HepG2 (cell line): ENCODE data around the gene KHK. TPM values are rescaled to one million over a fixed set of nuclear protein-coding genes. Genes with fewer than 3 reads are reported as not detected.

ENCODE experiments used
- STAT5B ChIP-seq: sonication (generic); formaldehyde crosslinking; IDR thresholded peaks from 2 replicates; pipeline ENCODE4 v1.4.0; 2020; ENCODE audit warnings: missing genetic modification reagents
- ZNF543 ChIP-seq: sonication (generic); formaldehyde crosslinking; IDR thresholded peaks from 2 replicates; pipeline ENCODE4 v1.4.0; 2020; ENCODE audit warnings: mild to moderate bottlenecking, missing genetic modification reagents
- ZNF782 ChIP-seq: sonication (generic); formaldehyde crosslinking; IDR thresholded peaks from 2 replicates; pipeline ENCODE4 v1.4.0; 2020; ENCODE audit warnings: missing genetic modification reagents, mild to moderate bottlenecking, borderline replicate concordance
- polyA plus RNA-seq, 8 experiments: library from polyadenylated mRNA; depleted of rRNA in 3 of 8; stranded (reverse) in 7 of 8; unstranded in 1 of 8; fragments of >200 nt; fragmentation: Illumina TruSeq in 4 of 8; extraction: Trizol in 4 of 8; gene quantifications; 2 replicates each; pipeline versions ENCODE4 v1.2.1 to v1.2.3, GENCODE V29; 2011 to 2016; ENCODE audit warnings: low read depth in 4 of 8, missing spikeins in 1 of 8, mixed read lengths in 1 of 8; ENCODE audit not compliant: insufficient read depth in 1 of 8
- total RNA-seq, 5 experiments: library from RNA; depleted of rRNA; stranded (reverse); fragments of >200 nt; fragmentation: Illumina TruSeq; extraction: Trizol; gene quantifications; 2 replicates each; pipeline ENCODE4 v1.2.3, GENCODE V29; 2016; ENCODE audit warnings: low read depth in 1 of 5
- TF ChIP-seq, protein P1 (sequence below): IDR thresholded peaks from 2 replicates; pipeline ENCODE4 v1.6.1; 2016; ENCODE audit warnings: missing compliant biosample characterization, missing genetic modification reagents, borderline replicate concordance
- TF ChIP-seq, protein P2 (sequence below): sonication (generic); formaldehyde crosslinking; IDR thresholded peaks from 2 replicates; pipeline ENCODE4 v1.4.0; 2020; ENCODE audit warnings: missing genetic modification reagents
- TF ChIP-seq, protein P3 (sequence below): sonication (generic); formaldehyde crosslinking; IDR thresholded peaks from 2 replicates; pipeline ENCODE4 v1.8.0; 2022; ENCODE audit warnings: missing genetic modification reagents, mild to moderate bottlenecking, moderate library complexity, borderline replicate concordance
- TF ChIP-seq, protein P4 (sequence below): IDR thresholded peaks from 2 replicates; pipeline ENCODE4 v1.6.1; 2012; ENCODE audit warnings: low read length, improper control_type of control experiment

KHK gene
- total and polyA plus RNA-seq, 2 of the 13 experiments (the other 11 are each of a cell fraction or from before 2014, with no cell fraction given), result 40.9 to 99.2 TPM

DNA sequence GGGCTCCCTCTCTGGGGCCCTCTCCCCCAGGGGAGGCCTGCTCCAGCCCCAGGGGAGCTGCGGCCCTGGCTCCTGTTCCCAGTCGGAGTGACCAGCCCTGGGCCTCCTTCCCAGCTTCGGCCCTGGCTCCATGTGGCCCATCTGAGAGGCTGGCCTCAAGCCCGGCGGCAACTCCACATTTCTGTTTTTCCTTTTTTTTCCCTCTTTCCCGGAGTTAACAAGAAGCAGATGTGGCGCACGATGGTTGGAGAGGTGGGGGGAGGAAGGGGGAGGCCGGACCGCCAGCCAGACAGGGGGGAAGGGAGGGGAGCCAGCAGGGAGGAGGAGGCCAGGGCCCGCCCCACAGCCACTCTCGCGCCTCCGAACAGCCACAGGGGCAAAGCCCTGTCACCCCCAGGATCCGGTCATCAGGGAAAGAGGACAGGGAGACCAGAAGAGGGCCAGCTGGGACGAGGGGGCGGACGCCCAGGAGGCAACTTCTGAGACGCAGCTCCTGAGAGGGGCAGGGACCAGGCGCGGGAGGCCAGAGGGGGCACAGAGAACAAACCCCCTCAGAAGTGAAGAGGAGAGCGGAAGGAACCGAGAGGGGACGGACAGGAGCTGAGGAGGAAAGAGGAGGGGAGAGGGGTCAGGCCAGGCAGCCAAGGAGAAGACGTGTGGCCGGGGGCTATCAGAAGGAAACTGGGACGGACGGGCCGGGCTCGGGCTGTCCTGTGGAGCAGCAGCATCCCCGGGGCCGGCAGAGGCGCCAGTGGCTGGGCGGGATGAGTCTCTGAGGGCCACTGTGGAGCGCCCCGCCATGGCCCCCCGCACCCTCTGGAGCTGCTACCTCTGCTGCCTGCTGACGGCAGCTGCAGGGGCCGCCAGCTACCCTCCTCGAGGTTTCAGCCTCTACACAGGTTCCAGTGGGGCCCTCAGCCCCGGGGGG is 8.0 kb upstream of the KHK start, which contains the start of gene EMILIN1 (continued):
- TF ChIP-seq, protein P1, sequence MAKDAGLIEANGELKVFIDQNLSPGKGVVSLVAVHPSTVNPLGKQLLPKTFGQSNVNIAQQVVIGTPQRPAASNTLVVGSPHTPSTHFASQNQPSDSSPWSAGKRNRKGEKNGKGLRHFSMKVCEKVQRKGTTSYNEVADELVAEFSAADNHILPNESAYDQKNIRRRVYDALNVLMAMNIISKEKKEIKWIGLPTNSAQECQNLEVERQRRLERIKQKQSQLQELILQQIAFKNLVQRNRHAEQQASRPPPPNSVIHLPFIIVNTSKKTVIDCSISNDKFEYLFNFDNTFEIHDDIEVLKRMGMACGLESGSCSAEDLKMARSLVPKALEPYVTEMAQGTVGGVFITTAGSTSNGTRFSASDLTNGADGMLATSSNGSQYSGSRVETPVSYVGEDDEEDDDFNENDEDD (CRISPR knock-in tag), result no peak
- TF ChIP-seq, protein P2, sequence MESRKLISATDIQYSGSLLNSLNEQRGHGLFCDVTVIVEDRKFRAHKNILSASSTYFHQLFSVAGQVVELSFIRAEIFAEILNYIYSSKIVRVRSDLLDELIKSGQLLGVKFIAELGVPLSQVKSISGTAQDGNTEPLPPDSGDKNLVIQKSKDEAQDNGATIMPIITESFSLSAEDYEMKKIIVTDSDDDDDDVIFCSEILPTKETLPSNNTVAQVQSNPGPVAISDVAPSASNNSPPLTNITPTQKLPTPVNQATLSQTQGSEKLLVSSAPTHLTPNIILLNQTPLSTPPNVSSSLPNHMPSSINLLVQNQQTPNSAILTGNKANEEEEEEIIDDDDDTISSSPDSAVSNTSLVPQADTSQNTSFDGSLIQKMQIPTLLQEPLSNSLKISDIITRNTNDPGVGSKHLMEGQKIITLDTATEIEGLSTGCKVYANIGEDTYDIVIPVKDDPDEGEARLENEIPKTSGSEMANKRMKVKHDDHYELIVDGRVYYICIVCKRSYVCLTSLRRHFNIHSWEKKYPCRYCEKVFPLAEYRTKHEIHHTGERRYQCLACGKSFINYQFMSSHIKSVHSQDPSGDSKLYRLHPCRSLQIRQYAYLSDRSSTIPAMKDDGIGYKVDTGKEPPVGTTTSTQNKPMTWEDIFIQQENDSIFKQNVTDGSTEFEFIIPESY (CRISPR knock-in tag), result peak; percentile 87
- TF ChIP-seq ZNF782 (CRISPR knock-in tag) (no peak), STAT5B (CRISPR knock-in tag) (no peak), ZNF543 (CRISPR knock-in tag) (no peak)
- TF ChIP-seq, protein P3, sequence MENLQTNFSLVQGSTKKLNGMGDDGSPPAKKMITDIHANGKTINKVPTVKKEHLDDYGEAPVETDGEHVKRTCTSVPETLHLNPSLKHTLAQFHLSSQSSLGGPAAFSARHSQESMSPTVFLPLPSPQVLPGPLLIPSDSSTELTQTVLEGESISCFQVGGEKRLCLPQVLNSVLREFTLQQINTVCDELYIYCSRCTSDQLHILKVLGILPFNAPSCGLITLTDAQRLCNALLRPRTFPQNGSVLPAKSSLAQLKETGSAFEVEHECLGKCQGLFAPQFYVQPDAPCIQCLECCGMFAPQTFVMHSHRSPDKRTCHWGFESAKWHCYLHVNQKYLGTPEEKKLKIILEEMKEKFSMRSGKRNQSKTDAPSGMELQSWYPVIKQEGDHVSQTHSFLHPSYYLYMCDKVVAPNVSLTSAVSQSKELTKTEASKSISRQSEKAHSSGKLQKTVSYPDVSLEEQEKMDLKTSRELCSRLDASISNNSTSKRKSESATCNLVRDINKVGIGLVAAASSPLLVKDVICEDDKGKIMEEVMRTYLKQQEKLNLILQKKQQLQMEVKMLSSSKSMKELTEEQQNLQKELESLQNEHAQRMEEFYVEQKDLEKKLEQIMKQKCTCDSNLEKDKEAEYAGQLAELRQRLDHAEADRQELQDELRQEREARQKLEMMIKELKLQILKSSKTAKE (CRISPR knock-in tag), result no peak
- TF ChIP-seq, protein P4, sequence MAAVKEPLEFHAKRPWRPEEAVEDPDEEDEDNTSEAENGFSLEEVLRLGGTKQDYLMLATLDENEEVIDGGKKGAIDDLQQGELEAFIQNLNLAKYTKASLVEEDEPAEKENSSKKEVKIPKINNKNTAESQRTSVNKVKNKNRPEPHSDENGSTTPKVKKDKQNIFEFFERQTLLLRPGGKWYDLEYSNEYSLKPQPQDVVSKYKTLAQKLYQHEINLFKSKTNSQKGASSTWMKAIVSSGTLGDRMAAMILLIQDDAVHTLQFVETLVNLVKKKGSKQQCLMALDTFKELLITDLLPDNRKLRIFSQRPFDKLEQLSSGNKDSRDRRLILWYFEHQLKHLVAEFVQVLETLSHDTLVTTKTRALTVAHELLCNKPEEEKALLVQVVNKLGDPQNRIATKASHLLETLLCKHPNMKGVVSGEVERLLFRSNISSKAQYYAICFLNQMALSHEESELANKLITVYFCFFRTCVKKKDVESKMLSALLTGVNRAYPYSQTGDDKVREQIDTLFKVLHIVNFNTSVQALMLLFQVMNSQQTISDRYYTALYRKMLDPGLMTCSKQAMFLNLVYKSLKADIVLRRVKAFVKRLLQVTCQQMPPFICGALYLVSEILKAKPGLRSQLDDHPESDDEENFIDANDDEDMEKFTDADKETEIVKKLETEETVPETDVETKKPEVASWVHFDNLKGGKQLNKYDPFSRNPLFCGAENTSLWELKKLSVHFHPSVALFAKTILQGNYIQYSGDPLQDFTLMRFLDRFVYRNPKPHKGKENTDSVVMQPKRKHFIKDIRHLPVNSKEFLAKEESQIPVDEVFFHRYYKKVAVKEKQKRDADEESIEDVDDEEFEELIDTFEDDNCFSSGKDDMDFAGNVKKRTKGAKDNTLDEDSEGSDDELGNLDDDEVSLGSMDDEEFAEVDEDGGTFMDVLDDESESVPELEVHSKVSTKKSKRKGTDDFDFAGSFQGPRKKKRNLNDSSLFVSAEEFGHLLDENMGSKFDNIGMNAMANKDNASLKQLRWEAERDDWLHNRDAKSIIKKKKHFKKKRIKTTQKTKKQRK, result no peak
